MCF 10A (cell line): Measurements from ENCODE around the gene PRKCZ. TPM values are rescaled to one million over a fixed set of nuclear protein-coding genes. Genes with fewer than 3 reads are reported as not detected.

ENCODE experiments used
- BruUV-seq: library from RNA; stranded (reverse); fragments of 400-500 nt; replicated peaks from 2 replicates; lab custom pipeline; 2021; lab: Mats Ljungman, UMichigan
- CTCF ChIA-PET: fragments of 300-600 bp; sonication (Branson Sonifier 250); formaldehyde crosslinking; extraction: SDS; loops from one replicate; lab custom pipeline; 2021; ENCODE audit warnings: antibody characterized with exemption, inconsistent platforms; lab: Yijun Ruan, JAX
- POLR2A ChIA-PET: fragments of 300-600, 350-650 bp; sonication (Branson Sonifier 250); formaldehyde crosslinking; extraction: SDS; loops from one replicate; lab custom pipeline; 2020; ENCODE audit warnings: antibody characterized with exemption, inconsistent platforms; lab: Yijun Ruan, JAX
- DNase-seq: peaks from one replicate; pipeline ENCODE4 v3.0.0-alpha.2; 2018; ENCODE audit not compliant: unreplicated experiment
- H3K27ac Mint-ChIP-seq: one replicate; pipeline ENCODE4 v1.8.0; 2022; ENCODE audit warnings: mild to moderate bottlenecking, low read depth, mixed read lengths; ENCODE audit not compliant: unreplicated experiment
- H3K27me3 Mint-ChIP-seq: one replicate; pipeline ENCODE4 v1.8.0; 2022; ENCODE audit warnings: mixed read lengths; ENCODE audit not compliant: insufficient read depth, unreplicated experiment
- H3K36me3 Mint-ChIP-seq: one replicate; pipeline ENCODE4 v1.8.0; 2022; ENCODE audit warnings: mild to moderate bottlenecking, moderate library complexity, mixed read lengths; ENCODE audit not compliant: insufficient read depth, unreplicated experiment
- H3K4me1 Mint-ChIP-seq: one replicate; pipeline ENCODE4 v1.8.0; 2022; ENCODE audit warnings: mixed read lengths; ENCODE audit not compliant: insufficient read depth, unreplicated experiment
- H3K4me3 Mint-ChIP-seq: one replicate; pipeline ENCODE4 v1.8.0; 2022; ENCODE audit warnings: mild to moderate bottlenecking, moderate library complexity, mixed read lengths; ENCODE audit not compliant: unreplicated experiment
- H3K9me3 Mint-ChIP-seq: one replicate; pipeline ENCODE4 v1.8.0; 2022; ENCODE audit warnings: mixed read lengths; ENCODE audit not compliant: unreplicated experiment
- intact Hi-C: fragments of 100-400 bp; cut with micrococcal nuclease; formaldehyde crosslinking; loops from 2 replicates; pipeline ENCODE4 v1.14.1; 2022
- total RNA-seq: library from RNA; stranded (reverse); gene quantifications from 2 replicates; pipeline ENCODE4 v1.2.3, GENCODE V29; 2022
- TF ChIP-seq, protein P1 (sequence below): fragments of 200-600 bp; IDR thresholded peaks from one replicate; pipeline ENCODE4 v1.8.0; 2022; ENCODE audit warnings: antibody characterized with exemption, mild to moderate bottlenecking; ENCODE audit not compliant: unreplicated experiment

The PRKCZ gene
- total RNA-seq, 1 experiment from 2014 or later: 24.9 TPM

DNA sequence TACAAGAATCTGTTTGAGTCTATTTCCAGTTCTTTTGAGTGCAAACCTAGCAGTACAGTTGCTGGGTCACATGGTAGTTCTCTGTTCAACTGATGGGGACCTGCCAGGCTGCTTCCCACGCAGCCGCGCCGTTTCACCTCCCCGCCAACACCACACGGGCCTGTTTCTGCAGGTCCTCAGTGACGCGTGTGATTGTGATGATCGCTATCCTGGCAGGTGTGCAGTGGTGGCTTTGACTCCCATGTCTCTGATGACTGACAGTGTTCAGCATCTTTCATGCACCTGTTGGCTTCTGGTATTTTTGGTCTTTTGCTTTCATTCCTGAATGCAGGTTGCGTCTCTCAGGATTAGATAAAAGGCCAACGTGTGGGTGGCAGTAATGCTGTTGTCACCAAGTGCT, 102.7 kb downstream of the PRKCZ start:
- peaks cover 18% of the 10 kb centered on the region for H3K36me3 Mint-ChIP-seq
- POLR2A ChIA-PET: no interaction called here
- TF ChIP-seq, protein P1, sequence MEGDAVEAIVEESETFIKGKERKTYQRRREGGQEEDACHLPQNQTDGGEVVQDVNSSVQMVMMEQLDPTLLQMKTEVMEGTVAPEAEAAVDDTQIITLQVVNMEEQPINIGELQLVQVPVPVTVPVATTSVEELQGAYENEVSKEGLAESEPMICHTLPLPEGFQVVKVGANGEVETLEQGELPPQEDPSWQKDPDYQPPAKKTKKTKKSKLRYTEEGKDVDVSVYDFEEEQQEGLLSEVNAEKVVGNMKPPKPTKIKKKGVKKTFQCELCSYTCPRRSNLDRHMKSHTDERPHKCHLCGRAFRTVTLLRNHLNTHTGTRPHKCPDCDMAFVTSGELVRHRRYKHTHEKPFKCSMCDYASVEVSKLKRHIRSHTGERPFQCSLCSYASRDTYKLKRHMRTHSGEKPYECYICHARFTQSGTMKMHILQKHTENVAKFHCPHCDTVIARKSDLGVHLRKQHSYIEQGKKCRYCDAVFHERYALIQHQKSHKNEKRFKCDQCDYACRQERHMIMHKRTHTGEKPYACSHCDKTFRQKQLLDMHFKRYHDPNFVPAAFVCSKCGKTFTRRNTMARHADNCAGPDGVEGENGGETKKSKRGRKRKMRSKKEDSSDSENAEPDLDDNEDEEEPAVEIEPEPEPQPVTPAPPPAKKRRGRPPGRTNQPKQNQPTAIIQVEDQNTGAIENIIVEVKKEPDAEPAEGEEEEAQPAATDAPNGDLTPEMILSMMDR: no peak
- no peaks in the 10 kb centered on the region for H3K27me3 Mint-ChIP-seq
- BruUV-seq: no TSS peak
- CTCF ChIA-PET: no interaction called here
- peaks cover 10% of the 10 kb centered on the region for H3K9me3 Mint-ChIP-seq
- H3K4me3 Mint-ChIP-seq: no peak overlapping the region
- no peak for DNase-seq
- no peak overlapping the region for H3K27ac Mint-ChIP-seq
- H3K4me1 Mint-ChIP-seq: no peaks in the 10 kb centered on the region
- intact Hi-C loops: no loop called here

DNA sequence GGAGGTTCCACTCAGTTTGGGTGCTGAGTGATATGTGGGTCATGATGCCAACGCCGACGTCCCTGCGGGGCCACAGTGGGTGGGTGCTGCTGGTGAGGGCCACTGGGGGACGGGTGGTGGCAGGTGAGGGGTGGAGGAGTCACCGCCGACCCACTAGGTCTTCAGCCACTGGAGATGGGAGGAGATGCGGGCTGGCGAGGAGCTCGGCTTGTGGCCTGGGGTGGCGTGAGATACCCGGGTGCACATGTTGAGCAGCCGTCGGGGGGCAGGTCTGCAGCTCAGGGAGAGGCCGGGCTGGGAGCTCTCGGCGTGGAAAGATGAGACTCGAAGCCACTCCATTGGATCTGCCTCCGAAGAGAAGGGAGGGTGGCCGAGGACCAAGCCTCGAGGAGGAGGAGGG, 103.8 kb downstream of the PRKCZ start:
- Mint-ChIP-seq H3K27ac (no peak overlapping the region), H3K36me3 (peaks cover 16% of the 10 kb centered on the region), H3K4me3 (no peak overlapping the region), H3K27me3 (no peaks in the 10 kb centered on the region), H3K9me3 (peaks cover 10% of the 10 kb centered on the region), H3K4me1 (no peaks in the 10 kb centered on the region)
- CTCF ChIA-PET: interaction anchor here (0.7 to 1.1 kb wide), 4 partner anchors 20 to 228 kb away, joined by 3 to 4 read pairs (median 3); partner anchors contain the start of gene FAAP20
- DNase-seq: no peak
- TF ChIP-seq, protein P1: no peak
- intact Hi-C loops: no loop called here
- no TSS peak for BruUV-seq
- POLR2A ChIA-PET: no interaction called here

DNA sequence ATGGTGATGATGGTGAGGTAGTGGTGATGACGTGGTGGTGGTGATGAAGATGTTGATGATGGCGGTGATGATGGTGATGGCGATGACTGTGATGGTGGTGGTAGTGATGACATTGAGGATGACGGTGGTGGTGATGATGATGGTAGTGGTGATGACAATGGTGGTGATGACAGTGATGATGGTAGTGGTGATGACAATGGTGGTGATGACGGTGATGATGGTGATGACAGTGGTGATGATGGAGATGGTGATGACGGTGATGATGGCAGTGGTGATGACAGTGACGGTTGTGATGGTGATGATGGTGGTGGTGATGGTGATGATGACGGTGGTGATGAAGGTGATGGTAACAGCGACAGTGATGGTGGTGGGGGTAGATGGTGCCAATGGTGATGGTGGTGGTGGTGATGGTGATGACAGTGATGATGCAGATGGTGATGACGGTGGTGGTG, 105.0 kb downstream of the PRKCZ start:
- intact Hi-C loops: no loop called here
- TF ChIP-seq, protein P1: no peak
- no peaks in the 10 kb centered on the region for H3K27me3 Mint-ChIP-seq
- H3K27ac Mint-ChIP-seq: no peak overlapping the region
- no peak for DNase-seq
- POLR2A ChIA-PET: no interaction called here
- CTCF ChIA-PET: interaction anchor here (1.1 kb wide), 1 partner anchor 19 kb away, joined by 3 read pairs; no protein-coding TSS in a partner anchor
- H3K36me3 Mint-ChIP-seq: peaks cover 13% of the 10 kb centered on the region
- H3K4me1 Mint-ChIP-seq: no peaks in the 10 kb centered on the region
- H3K4me3 Mint-ChIP-seq: no peak overlapping the region
- peaks cover 10% of the 10 kb centered on the region for H3K9me3 Mint-ChIP-seq
- BruUV-seq: no TSS peak

DNA sequence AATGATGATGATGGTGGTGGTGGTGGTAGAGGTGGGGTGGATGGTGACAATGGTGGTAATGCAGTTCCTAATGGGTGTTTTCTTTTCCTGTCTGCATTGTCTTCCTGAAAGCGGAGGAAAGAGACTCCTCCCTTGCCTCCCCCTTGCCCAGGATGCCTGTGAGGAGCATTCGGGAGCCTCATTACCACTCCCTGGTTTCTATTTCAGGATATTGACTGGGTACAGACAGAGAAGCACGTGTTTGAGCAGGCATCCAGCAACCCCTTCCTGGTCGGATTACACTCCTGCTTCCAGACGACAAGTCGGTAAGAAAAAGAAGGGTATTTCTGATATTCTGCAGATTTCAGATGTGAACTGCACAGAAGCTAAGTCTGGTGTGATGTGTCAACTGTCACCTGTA, 105.6 kb downstream of the PRKCZ start:
- H3K4me3 Mint-ChIP-seq: no peak overlapping the region
- CTCF ChIA-PET: no interaction called here
- DNase-seq: no peak
- no peak overlapping the region for H3K27ac Mint-ChIP-seq
- POLR2A ChIA-PET: no interaction called here
- H3K4me1 Mint-ChIP-seq: no peaks in the 10 kb centered on the region
- BruUV-seq: no TSS peak
- no peaks in the 10 kb centered on the region for H3K27me3 Mint-ChIP-seq
- H3K9me3 Mint-ChIP-seq: peaks cover 10% of the 10 kb centered on the region
- TF ChIP-seq, protein P1: no peak
- intact Hi-C loops: no loop called here
- H3K36me3 Mint-ChIP-seq: peaks cover 17% of the 10 kb centered on the region
